Stimulated activated CD8-positive, alpha-beta memory T cell treated with anti-CD3 and anti-CD28 coated beads, Interleukin-15, amount 100 ng/mL, for 48 hours (primary cell): ENCODE results near the gene SOX13.

Experiments used
- DNase-seq, 2 donors: peaks; one replicate each; pipeline ENCODE4 v3.0.0-alpha.2; 2020; ENCODE audit warnings: low read depth in 2 of 2

SOX13 gene

DNA sequence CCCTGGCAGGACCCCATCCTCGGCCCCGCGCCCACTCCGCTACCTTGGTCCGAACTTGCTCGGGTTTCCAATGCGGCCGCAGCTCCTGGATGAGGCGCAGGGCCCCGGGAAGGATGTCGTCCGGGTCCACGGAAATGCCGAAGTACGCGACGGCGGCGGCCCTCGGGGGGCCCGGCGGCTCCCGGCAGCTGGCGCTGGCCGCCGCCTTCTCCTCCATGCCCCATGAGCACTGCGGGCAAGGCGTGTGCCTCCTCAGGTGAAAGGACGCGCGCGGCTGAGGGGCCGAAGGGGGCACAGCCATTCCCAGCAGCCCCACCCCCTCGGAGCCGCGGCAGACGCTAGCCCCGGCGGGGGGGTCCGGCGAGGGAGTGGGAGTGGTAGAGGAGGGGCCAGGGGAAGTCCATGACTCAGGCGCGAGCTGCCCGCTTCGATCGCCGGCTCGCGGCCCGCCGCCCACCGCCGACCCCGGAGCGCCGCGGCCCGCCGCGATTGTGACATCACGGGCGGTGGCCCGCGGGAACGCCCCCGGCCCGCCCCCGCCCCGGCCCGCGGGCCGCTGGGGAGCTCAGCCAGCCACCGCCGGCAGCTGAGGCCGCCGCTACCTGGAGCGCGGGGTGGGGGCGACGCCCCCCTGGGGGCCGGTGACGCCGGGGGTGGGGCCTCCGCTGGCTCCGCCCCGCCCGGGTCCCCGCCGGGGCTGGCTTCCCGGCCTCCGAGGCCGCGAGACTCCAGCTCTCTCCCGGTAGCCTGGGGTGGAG, 78.8 kb downstream of the SOX13 start, which contains the start of gene ETNK2:
TSS of gene ETNK2 (minus strand) at position 493 of the 758 bp plus-strand sequence. CDS start at position 301, 192 bp downstream.
- peak; percentile 27 to 37 for DNase-seq

DNA sequence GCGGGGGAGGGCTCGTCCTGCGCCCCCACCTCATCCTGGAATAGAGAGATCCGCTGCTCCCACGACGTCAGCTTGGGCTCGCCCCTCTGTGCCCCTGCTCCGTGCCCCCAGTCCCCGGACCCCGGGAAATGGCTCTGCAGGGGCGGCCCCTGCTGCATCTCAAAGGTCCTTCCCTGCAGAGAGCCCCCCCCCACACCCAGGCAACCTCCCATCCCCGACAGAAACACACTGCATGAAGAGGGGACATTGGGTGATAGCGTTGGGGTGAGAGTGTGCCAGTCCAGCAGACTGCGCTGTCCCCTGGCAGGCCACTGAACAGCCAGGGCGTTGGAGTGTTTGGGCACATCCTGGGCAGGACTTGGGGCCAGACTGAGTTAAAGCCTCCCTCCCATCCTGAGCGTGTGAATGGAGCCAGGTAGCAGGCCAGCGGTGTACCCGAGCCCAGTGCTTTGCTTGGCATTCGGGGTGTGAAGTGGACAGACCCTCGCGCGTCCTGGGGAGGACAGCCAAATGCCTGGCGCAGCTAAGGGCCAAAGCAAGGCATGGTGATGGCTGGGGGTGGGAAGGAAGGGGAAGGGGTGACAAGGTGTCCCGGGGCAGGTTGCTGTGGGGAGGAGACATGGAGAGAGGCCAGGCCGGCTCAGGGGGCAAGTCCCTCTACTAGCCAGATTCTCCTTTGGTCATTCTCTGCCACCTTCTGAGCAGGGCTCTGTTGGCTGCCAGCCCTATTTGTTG, 79.6 kb downstream of the SOX13 start:
- DNase-seq = no peak

DNA sequence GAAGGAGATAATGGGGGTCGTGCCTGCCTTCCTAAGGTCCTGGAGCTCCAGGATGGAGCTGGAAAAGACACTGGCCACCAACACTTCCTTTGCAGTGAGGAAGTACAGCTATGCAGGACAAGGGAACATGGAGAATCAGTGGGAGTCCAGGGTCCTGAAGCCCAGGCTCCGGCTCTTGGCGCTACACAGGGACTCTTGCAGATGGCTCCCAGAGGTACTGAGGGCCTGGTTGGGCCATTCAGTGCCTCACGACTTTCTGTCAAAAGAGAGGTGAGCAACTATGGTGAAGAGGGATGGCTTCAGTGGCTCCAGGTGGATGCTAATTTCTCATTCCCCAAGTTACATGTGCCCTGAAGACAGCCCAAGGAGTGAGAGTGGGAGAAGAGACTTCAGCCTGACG, 80.8 kb downstream of the SOX13 start:
- DNase-seq = no peak

DNA sequence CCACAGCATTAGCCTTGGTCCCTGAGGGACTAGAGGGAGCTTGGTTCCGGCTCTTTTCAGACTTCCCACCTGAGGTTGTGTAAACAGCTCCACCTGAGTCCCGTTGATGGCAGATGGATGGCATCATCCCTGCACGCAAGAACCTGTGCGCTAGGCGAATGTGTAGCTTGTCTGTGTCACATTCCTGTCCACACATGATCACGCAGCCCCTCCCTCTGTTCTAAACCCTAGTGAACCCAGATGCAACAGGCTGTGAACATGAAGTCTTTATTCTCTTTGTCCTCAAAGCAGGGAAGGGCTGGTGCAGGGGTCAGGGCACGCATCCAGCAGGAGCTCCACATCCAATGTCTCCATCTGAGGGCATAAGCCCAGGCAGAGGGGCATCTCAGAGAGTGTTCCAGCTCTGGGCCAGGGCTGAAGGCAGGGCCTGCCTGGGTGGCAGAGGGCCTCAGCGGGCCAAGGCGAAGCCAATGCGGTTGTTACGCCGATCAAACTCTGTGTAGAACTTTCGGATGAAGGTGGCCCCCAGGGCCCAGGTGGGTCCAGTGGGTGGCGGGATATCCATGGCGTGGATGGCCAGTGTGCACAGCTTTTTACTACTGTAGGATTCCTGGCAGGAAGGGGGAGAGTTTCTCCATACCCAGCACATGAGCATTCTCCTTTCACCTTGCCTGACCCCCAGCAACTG, 81.8 kb downstream of the SOX13 start:
- no peak for DNase-seq

DNA sequence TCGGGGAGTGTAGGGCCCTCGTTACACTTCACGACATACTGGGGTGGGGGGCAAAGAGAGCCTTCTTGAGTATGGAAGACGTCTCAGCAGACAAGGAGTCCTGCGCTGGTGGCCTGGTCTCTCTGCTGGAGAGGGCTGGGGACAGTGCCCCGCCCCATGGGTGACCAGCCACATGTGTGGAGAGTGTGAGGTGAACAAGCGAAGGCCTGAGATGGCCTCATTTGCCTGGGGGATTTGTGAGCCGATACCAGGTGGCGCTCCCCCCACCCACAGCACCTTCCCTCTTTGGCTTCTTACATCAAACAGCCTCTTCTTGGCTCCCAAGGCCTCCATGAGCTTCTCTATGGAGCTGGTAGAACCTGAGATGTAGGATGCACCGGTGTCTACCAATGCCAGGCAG, 83.0 kb downstream of the SOX13 start:
- DNase-seq = no peak

DNA sequence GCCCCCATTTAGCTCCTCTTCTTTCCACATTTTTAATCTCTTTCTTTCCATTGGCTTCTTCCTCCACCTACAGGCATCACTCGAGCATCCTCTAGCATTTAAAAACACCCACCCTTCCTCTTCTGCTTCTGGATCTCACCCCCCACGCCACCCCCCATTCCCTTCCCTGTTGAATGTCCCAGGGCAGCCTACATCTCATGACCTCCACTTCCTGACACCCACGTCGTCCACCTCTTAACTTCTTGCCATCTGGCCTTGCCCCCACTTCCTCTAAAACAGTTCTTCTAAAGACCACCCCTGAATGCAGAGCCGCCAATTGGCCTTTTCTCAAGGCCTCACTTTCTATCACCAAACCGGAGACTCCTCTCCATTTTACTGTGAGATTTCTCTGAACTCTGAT, 85.0 kb downstream of the SOX13 start:
- DNase-seq = no peak

DNA sequence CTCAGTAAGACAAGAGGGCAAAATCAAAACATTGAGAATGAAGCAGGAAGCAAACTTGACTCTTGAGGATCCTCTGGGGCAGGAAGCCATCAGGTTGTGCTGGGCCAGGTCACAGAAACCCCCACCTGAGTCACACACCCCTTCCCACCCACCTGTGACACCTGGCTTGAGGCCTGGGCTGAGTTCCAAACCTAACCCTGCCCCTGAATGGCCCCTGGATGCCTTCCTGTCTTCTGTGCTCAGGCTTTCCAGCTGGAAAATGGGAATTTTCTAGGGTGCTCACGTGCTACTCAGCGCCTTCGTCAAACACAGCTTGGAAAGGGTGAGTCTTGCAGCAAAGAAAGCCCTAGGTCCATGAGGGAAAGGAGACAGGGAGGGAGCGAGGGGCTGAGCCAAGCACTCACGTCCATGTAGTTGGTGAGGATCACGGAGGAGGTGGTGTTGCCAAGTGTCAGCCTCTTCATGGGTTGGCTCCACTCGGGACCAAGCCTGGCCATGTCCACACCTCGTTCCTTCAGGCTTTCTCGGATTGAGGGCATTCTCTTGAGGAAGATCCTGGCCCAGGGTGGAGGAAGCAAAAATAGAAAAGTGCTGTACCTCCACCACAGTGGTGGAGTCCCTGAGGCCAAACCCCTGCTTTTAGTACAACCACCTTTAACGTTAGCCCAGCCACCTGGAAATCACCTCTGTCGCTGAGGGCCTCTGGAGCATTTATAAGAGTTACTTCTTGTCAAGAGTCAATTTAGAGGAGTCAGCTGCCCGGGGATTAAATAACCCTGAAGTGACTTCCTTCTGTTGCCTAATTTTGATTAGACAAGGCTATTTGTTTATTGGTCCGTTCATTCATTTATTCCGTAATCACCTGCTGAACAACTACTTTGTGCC, 88.9 kb downstream of the SOX13 start:
- no peak for DNase-seq

DNA sequence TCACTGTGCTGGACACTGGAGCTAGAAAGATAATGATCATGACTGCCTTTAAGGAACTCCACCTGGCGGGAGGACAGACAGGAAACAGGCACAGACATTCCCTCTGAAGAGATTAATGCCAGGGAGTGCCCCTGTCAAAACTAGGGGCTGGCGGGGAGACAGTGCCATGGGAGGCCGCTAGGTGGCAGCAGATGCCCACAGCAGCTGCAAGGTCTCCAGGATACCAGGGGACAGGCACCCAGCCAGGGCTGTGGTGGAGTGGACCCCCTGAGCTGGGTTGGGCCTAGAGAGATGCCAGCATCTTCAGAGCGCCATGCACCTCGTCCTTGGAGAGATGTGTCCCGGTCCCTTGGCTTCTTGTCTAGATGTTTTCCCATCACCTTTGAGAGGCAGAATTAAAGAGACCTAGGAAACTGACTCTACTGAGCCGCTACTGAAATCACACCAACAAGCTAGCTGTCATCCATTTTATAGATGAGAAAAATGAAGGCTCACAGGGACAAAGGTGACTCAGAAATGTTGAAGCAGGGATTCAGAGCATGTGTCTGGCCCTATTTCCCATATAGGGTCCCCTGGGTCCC, 89.7 kb downstream of the SOX13 start:
- DNase-seq = peak; percentile 54 to 60

DNA sequence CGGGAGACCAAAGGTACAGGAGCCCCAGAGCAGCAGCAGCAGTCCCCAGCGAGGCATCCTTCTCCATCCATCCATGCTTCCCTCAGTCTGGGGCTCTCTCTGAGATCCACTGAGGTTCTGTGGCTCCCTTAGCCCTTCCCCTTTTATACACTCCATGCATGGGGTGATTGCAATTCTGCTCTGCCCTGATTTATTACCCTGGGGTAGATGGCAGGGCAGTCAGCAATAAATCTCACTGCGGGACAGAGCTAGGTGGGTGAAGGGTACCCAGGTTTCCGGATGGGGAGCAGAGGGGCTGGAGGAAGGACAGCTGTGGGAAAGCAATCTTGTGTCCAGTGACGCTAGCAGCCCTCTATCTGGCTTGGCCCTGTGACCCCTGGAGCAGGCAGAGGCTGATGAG, 93.3 kb downstream of the SOX13 start, which contains the start of gene REN:
TSS of gene REN (minus strand) at position 119 of the 400 bp plus-strand sequence. CDS start at position 75, 44 bp downstream.
- no peak for DNase-seq

DNA sequence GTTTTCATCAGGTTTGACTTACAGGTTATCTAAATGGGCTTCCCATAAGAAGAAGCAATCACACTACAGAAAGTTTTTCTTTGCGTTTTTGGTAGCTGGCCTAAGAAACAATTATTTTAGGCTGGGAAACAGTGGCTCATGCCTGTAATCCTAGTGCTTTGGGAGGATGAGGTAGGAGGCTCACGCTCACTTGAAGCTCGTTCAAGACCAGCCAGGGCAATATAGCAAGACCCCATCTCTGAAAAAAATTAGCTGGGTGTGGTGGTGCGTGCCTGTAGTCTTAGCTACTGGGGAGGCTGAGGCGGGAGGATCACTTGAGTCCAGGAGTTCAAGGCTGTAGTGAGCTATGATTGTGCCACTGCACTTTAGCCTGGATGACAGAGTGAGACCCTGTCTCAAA, 94.8 kb downstream of the SOX13 start:
- DNase-seq = no peak

DNA sequence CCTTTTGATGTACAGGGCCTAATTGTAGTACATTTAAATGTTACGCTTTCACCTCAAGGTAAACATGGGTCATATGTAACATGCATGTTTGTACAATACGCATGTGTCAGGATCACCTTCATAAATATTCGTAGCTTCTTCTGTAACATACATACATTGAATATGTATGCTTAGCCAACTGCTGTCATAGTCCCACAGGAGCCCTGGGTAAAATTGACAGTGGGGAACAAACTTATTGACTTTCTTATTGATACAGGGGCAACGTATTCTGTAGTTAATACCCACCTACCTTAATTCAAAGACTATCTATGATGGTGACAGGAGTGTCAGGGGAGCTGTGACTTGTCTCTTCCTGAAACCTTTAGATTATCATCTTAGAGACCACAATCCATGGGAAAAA, 96.9 kb downstream of the SOX13 start:
- no peak for DNase-seq

DNA sequence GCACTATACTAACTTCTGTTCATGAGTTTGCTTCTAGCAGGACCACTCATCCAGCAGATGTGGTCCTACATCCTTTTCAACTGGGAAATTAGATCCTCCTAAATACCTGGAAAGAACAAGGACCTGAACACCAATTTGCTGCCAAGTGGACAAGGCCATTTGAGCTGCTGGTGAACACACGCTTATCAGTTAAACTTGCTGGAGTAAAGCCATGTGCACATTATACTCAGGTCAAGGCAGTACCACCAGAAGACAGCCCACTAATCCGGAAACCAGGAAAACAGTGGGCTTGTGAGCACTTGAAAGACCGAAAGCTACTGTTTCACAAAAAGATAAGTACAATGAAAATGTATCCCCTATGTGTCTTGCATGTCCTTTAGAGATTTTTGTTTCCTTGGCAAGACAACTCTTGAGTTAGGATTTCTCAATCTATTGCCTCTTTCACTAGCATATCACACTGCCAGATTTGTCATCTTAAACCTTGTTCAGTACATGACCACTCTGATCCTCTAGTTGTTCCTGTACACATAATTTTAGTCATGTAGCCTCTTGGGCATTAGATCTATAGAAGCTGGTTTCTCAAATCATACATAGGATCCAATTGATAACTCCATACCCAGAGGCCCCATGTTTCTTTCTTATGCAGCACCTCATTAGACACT, 97.7 kb downstream of the SOX13 start:
- no peak for DNase-seq

DNA sequence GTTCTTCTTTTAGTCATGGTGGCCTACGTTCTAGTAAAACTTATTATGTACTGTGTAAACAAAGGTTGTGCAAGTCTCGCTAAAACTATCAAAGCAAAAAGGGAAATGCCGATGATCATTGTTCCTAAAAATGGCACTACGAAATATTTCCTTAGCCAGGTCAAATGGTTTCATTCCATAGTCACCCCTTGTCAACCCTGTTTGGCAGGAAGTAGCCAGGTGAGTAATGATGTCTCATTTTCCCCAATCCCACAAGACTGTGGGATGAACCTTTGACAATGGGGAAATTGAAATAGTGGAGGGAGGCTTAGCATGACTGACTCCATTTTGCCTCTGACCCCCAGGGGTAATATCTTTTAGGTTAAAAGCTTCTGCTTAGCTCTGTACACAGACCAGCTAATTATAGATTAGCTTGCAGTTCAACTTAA, 98.8 kb downstream of the SOX13 start:
- DNase-seq = no peak

DNA sequence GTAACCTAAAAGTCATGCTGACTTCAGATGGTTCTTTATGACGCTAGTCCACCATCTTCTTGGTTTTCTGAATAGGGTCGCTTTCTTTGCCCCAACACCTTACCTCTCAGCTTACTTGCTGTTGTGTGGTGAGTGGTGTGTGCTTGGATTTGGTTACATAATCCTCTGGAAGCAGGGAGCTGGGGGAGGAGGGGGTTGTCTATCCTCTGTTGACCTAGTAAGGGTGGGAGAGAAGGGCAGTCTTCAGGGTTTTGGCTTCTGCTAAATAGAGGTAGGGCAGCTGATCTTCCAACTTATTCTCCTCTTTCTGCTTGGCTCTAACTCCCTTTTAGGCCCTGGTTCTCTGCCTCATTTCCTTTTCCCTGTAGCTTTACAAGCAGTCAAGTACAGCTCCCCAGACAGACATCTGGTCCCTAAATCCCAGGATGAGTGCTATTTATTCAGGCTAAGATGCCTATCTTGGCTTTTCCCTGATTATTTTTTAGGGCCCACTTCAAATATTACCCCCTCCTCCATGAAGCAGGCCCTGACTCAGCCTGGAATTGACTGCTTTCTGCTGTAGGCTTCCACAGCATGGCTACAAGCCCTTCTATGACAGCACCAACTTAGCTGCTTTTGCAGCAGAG, 99.6 kb downstream of the SOX13 start:
- DNase-seq = no peak

DNA sequence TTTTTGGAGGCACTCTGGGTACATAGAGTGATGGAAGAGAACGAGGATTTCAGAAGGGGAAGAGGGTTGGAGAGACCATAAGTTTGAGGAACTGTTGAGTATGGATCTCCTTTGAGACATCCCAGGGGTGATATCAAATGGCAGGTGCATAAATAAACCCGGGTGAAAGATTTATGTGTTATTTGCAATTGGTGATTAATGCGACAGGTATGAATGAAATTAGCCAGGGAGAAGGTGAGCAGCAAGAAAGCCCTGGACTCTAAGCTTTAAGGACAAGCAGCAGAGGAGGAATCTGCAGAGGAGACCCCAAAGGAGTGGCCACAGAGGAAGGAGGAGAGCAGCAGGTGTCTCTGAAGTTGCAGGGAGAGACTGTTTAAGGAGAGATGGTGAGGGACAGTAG, 102.0 kb downstream of the SOX13 start:
- DNase-seq = no peak

DNA sequence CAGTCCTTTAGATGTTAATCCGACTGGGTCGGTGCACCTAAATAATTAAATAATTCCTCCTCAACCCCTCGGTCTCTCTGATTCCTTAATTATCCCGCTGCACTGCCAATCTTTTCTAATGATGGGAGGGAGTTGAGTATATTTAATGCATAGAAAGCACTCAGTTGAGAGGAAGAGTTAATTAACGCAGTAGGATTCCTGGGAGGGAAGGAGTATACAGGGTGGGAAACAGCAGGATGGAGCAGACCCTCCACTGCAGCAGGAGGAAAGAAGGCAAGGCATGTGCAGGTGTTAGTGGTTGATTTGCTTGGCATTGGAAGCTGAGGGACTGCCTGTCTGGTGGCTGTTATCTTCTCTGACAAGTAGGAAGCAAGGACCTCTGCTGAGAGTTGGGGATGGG, 103.1 kb downstream of the SOX13 start:
- no peak for DNase-seq

DNA sequence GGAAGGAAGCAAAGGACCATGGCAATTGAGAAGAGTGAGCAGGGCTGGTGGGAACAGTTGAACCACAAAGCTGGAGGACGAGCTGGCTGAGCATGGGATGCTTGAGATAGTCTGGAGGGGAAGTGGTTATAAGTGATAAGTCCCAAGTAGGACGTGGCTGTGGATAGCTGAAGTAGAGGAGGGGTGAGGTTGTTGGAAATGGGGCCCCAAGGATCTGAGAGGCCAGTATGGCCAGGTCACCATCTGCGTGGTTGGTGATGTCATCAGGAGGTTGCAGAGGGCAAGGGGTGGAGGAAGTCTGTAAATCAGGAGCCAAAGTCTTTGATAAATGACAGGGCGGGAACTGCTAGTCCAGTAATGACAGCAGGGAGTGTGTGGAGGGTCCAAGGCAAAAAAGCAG, 104.2 kb downstream of the SOX13 start:
- no peak for DNase-seq
